HG02759 (cell line): ENCODE measurements around the gene PRH2.

Experiments used
- ATAC-seq: cut with Tn5 transposase; IDR thresholded peaks from one replicate; pipeline ENCODE4 v1.9.1; 2021; ENCODE audit warnings: mild to moderate bottlenecking, moderate library complexity; ENCODE audit not compliant: unreplicated experiment

Gene PRH2

DNA sequence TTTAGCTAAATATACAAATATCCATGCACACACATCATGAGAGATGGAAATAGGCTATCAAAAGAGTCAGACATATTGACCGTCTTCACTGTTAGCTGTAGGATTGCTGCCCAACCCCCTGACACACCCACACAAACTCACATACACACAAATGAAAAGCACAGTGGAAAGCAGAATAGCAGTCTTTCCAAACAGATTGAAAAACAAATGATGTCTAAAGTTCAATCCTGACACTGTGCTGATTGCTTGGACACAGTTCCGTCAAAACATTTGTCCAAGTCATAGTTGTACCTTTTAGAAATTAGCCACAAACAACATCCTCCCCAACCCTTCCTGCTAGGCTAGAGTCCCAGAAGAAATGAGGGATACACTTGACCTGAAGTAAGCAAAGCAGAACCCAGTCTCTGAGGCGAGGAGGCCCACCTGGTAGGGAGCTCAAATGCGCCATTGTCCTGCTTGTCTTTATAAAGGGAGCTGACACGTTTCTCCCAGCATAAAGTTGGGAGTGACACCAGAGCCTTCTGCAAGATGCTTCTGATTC lies at the start of gene PRH2:
PRH2 (plus strand) TSS at position 491 of the 541 bp plus-strand sequence; CDS start at position 529, 38 bp downstream.
- ATAC-seq = no peak

DNA sequence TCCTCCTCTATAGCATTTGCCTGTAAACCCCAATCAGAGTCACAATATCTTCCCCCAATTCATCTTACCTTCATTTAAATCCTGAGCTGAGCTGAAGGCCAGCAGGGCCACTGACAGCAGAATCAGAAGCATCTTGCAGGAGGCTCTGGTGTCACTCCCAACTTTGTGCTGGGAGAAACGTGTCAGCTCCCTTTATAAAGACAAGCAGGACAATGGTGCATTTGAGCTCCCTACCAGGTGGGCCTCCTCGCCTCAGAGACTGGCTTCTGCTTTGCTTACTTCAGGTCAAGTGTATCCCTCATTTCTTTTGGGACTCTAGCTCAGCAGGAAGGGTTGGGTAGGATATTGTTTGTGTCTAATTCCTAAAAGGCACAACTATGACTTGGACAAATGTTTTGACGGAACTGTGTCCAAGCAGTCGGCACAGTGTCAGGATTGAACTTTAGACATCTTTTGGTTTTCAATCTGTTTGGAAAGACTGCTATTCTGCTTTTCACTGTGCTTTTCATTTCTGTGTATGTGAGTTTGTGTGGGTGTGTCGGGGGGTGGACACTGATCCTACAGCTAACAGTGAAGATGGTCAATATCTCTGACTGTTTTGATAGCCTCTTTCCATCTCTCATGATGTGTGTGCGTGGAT lies 44.8 kb upstream of the PRH2 start, which contains the start of gene PRH1:
PRH1 (minus strand) TSS at position 170 of the 640 bp plus-strand sequence; CDS start at position 132, 38 bp downstream.
- ATAC-seq = no peak

GRCh38 chr12:10889226-10889625 lies 39.8 kb upstream of the PRH2 start:
- ATAC-seq = no peak

DNA sequence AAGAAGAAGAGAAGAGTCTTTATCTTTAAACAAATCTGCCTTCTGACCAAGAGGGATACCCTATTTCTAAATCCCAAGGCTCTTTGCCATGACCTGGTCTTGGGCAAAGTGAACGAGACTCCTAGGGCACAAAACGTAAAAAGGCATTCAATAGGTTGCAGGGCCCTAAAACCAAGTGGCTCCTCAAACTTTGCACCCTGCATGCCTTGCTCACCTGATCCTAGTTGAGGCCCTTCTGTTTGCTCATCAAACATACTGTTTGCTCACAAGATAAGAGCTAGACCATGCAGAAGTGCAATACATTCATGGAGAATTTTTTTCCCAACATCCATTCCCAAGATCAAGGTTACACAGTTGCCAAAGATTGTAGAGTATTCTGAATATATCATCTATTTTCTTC lies 37.1 kb upstream of the PRH2 start:
- ATAC-seq = no peak

- no peak for ATAC-seq
Observed at GRCh38 chr12:10896854-10897253, 32.2 kb upstream of the PRH2 start.

DNA sequence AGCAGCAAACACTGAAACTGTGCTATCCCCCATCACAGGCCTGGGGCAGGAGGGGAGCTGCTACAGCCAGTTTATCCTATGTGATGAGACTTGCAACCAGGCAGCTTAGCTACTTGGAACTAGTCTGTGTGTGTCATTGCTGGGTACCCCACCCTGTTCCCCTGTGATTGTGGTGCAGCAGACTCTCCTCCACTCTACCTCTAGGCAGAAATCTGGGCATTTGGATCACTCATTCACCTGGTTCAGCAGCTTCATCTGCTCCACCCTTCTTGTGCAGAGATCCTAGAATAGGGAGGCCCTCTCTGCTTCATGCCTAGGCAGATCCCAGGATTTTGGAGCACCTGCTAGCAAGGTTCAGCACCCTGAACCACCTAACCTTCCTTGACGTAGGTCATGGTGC lies 28.5 kb upstream of the PRH2 start:
- no peak for ATAC-seq

DNA sequence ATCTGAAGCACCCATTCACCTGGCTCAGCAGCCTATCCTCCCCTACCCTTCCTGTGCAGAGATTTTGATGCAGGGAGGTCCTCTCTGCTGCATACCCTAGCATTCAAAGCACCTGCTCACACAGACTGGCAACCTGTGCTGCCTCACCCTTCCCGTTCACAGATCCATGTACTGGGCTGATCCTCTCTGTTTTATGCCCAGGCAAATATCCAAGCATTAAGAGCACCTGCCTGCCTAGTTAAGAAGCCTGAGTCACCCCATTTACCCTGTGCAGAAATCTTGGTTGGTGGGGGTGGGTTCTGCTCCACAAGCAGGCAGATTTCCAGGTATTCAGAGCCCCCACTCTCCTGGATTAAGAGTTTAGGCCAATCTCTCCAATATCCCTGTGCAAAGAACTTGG lies 28.1 kb upstream of the PRH2 start:
- no peak for ATAC-seq

DNA sequence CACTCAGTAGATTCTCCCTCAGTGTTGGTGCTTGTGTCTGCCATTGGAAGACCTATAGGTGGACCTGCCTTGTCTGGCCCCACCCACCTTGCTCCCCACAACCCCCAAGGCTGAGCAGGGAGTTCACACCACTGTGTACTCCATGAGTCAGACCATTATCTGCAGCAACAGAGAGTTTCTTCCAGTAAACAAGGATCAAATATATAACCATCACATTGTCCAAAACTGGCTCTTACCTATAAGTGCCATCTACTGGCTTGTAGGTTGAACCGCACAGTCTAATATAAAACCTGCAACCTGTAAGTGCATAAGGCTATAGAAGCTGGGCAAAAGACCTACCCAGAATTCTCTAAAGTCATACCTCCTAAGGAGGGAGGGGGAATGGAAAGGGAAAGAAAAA lies 27.6 kb upstream of the PRH2 start:
- ATAC-seq = no peak

DNA sequence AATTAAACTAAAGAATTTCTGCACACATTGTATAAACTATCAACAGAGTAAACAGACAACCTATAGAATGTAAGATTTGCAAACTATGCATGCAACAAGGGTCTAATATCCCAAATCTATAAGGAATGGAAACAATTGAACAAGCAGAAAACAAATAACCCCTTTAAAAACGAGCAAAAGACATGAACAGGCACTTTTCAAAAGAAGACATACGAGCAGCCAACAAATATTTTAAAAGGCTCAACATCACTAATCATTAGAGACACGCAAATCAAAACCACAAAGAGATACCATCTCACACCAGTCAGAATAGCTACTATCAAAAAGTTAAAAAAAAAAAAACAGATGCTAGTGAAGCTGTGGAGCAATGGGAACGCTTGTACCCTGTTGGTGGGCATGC lies 24.4 kb upstream of the PRH2 start:
- no peak for ATAC-seq

DNA sequence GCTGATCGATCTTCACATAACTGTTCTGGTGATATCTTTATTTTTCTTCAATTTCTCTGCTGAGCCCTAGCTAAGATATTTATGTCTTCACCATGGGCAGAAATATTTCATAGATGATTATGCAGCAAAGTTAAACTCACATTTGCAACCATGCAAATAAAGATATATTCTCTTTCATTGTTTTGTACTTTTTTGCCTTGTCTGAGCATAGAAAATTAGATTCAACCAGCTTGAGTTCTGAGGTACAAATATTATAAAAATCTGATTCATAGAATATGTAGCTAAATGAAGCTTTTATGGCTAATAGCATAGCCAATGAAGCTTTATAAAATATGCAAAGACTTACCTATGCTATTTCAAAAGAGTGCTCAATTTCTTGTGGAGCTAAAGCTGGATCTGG lies 19.6 kb upstream of the PRH2 start, which contains the start of gene TAS2R13:
TAS2R13 (minus strand) TSS at position 101 of the 400 bp plus-strand sequence. CDS start 264 bp downstream, outside the sequence.
- no peak for ATAC-seq

GRCh38 chr12:10910380-10910779 lies 18.7 kb upstream of the PRH2 start:
- no peak for ATAC-seq

- ATAC-seq = no peak
Observed at GRCh38 chr12:10919809-10920208, 9.2 kb upstream of the PRH2 start.

DNA sequence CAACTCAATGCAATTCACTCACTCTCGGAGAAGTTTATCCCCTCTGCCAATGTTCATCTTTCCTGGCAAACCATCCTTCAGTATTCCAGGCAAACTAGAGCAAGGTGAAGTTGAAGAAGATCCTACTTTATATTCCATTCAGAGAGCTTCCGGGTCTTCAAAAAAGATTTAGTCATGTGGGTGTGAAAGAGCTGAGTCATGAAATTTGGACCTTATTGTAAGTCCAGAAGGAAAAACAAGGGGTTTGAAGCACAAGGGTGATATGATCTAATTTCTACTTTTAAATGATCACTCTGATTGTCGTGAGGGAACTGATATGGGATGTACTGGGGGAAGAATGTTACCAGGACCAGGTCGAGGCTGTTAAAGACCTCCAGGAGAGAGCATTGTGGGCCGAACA lies 2.8 kb upstream of the PRH2 start:
- no peak for ATAC-seq

DNA sequence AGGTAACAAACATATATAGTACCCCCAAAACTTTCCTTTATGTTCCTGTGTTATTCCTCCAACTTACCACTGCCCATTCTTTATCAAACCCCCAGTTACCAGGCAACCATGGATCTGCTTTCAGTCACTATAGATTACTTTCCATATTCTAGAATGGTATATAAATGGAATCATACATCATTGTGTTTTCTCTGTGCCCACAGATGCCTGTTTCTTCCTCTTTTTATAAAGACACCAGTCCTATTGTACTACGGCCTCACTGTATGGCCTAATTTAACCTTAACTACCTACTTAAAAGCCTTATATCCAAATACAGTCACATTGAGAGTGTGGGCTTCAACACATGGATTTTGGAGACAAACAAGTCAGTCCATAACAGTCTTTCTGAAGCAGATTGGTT lies 7.5 kb downstream of the PRH2 start:
- ATAC-seq = no peak

DNA sequence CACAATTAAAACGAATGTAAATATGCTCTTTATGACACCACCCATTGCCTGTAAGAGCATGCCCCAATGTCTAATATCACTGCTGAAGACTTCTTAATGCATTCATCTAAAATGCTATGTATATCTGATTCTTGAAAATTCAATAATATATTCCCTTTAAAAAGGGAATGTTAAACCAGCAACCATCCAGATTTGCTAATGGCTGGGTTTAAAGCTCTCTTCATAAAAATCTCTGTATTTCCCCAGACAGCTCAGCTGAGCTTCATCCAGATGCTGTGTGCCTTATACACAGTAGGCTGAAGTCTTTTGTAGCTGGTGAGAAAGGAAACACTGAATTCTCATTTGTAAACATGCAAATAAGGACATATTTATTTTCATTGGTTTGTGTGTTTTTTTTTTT lies 10.1 kb downstream of the PRH2 start, which contains the start of gene TAS2R14:
TAS2R14 (minus strand) TSS at position 101 of the 400 bp plus-strand sequence; CDS start at position 45, 56 bp downstream.
- ATAC-seq = no peak

GRCh38 chr12:10940389-10940788 lies 11.4 kb downstream of the PRH2 start:
- ATAC-seq = no peak

DNA sequence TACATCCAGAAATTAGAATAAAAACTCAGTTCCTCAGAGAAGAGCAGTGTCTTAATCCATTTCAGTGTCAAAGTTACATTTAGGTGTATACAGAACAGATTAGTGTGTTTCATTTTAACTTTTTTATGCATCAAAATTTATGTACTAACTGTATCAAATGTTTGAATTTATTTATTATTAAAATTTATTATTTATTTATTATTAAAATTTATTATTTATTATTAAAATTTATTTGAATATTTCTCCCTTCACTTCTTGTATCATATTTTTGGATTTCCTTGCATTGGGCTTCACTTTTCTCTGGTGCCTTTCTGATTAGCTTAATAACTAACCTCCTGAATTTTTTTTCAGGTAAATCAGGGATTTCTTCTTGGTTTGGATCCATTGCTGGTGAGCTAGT lies 12.3 kb downstream of the PRH2 start:
- ATAC-seq = no peak

GRCh38 chr12:10941916-10942607 lies 13.0 kb downstream of the PRH2 start:
- no peak for ATAC-seq

- ATAC-seq = no peak
Observed at GRCh38 chr12:10943167-10943566, 14.1 kb downstream of the PRH2 start.

- no peak for ATAC-seq
Observed at GRCh38 chr12:10952645-10953044, 23.6 kb downstream of the PRH2 start.

GRCh38 chr12:10956085-10956484 lies 27.0 kb downstream of the PRH2 start:
- ATAC-seq = no peak

- no peak for ATAC-seq
Observed at GRCh38 chr12:10957741-10958140, 28.7 kb downstream of the PRH2 start.
